Transverse colon (tissue), 4 donors: ENCODE measurements around the gene MGME1. TPM values are rescaled to one million over a fixed set of nuclear protein-coding genes. Genes with fewer than 3 reads are reported as not detected.
A peak's percentile ranks its signal among the peaks of the same experiment; 100 is the strongest.

Experiments
- DNase-seq: peaks from one replicate; pipeline ENCODE4 v3.0.0-alpha.2; 2019
- H3K27ac ChIP-seq, 4 donors: fragments of 200-600 bp; sonication (generic); 2 replicates each; pipeline ENCODE4 v1.5.1; 2016 to 2018; ENCODE audit warnings: inconsistent platforms in 4 of 4
- H3K27me3 ChIP-seq: fragments of 200-600 bp; sonication (generic); 2 replicates; pipeline ENCODE4 v1.5.1; 2017; ENCODE audit warnings: inconsistent platforms
- H3K36me3 ChIP-seq, 4 donors: fragments of 200-600 bp; sonication (generic); 2 replicates each; pipeline ENCODE4 v1.5.1; 2017 to 2019; ENCODE audit warnings: inconsistent platforms in 4 of 4
- H3K4me1 ChIP-seq, 4 donors: fragments of 200-600 bp; sonication (generic); 2 replicates each; pipeline ENCODE4 v1.5.1; 2017 to 2020; ENCODE audit warnings: inconsistent platforms in 4 of 4
- H3K4me3 ChIP-seq, 4 donors: fragments of 200-600 bp; sonication (generic); 1 replicate in 1 of 4; 2 replicates in 3 of 4; pipeline versions ENCODE4 v1.5.1 to v1.6.1; 2017 to 2019; ENCODE audit warnings: inconsistent platforms in 4 of 4
- H3K9me3 ChIP-seq, 2 donors: fragments of 200-600 bp; sonication (generic); 2 replicates each; pipeline ENCODE4 v1.5.1; 2017 to 2019; ENCODE audit warnings: inconsistent platforms in 2 of 2
- EP300 ChIP-seq: sonication (generic); formaldehyde crosslinking; IDR thresholded peaks from one replicate; pipeline ENCODE4 v1.6.1; 2017; ENCODE audit warnings: antibody characterized with exemption, low read depth
- POLR2A ChIP-seq: fragments of 450-650 bp; IDR thresholded peaks from one replicate; pipeline ENCODE4 v1.6.1; 2016; ENCODE audit warnings: antibody characterized with exemption, mild to moderate bottlenecking, moderate library complexity
- POLR2AphosphoS5 ChIP-seq, 3 donors: sonication (generic); formaldehyde crosslinking; IDR thresholded peaks; one replicate each; pipeline ENCODE4 v1.6.1; 2016; ENCODE audit warnings: antibody characterized with exemption in 3 of 3
- WGBS, 2 donors: methylation state at CpG; one replicate each; pipeline ENCODE4 v1.1.5; 2018; ENCODE audit warnings: low coverage in 1 of 2; 5-methylcytosine and 5-hydroxymethylcytosine counted together
- in situ Hi-C, 4 donors: fragments of 200-750 bp; cut with MboI; loops; one replicate each; pipeline versions ENCODE4 v1.15.0 to v1.15.1; 2017; ENCODE audit warnings: low sequenced_read_pairs in 3 of 4, low pct_ligation_motif_present in 1 of 4, low pct_unique_long_range_greater_than_20kb in 1 of 4
- intact Hi-C: fragments of 100-400 bp; cut with DNase I; formaldehyde crosslinking; loops from one replicate; pipeline ENCODE4 v1.15.1; 2023; ENCODE audit warnings: low total_unique reads
- total RNA-seq, 4 donors: library from RNA; depleted of rRNA; stranded (reverse); fragments of >200 nt; gene quantifications; one replicate each; pipeline ENCODE4 v1.1.0, GENCODE V29; 2016
- TF ChIP-seq, protein P1 (sequence below), 5 experiments: fragments of 200-600 bp in 3 of 5; fragments of 450-650 bp in 2 of 5; sonication (generic) in 3 of 5; IDR thresholded peaks; 1 replicate in 2 of 5; 2 replicates in 3 of 5; pipeline ENCODE4 v1.5.1; 2016 to 2017; ENCODE audit warnings: antibody characterized with exemption in 5 of 5, inconsistent platforms in 3 of 5, mild to moderate bottlenecking in 2 of 5, moderate library complexity in 1 of 5

Gene MGME1
- total RNA-seq, 4 donors from 2014 or later = 4.1 to 18.8 (median 14.3) TPM

DNA sequence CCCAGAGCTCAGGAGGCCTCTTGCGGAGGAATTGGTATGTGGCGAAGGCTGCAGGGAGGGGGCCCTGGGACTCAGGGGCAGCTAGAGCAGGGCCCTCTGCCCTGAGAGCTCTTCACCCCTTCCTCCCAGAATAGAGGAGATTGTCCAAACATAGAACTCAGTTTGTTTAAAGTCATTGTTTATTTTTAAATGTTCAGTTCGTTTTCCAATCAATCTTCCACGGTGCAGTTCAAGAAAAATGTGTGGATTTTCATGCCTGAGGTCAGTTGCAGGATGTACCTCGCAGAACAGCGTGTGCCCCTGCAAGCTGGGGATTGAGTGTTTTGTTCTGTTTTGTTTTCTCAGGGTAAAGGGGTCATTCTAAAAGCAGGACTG lies 37.2 kb downstream of the MGME1 start:
- Histone ChIP-seq H3K27ac (no peak overlapping the region), H3K4me3 (no peak overlapping the region), H3K27me3 (no peaks in the 10 kb centered on the region), H3K4me1 (peaks cover 0 to 13% (median 3%) of the 10 kb centered on the region in 4 donors), H3K36me3 (no peaks in the 10 kb centered on the region), H3K9me3 (no peaks in the 10 kb centered on the region)
- intact Hi-C loops = no loop called here
- peak; percentile 5 for DNase-seq
- 63 to 72% methylated on average over 4 to 6 of the region's 6 CpGs for WGBS, 2 donors
- TF ChIP-seq EP300 (peak; percentile 44), POLR2A (no peak), POLR2AphosphoS5 (IDR thresholded peaks at IDR 0.05) (peak in 1 of 3 donors; percentile 13)
- in situ Hi-C loops = no loop called here

DNA sequence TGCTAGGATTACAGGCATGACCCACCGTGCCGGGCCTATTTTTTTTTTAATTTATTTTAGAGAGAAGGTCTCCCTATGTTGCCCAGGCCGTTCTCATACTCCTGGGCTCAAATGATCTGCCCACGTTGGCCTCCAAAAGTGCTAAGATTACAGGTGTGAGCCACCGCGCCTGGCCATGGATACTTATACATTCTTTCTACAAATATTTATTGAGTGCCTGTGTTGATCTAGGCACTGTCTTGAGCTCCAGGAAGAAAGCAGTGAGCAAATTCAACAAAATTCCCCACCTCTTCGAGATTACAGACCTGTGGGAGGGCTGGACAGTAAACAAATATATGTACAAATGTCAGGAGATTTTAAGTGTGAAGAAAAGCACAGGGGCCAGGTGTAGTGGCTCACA lies 37.9 kb downstream of the MGME1 start:
- in situ Hi-C loops = no loop called here
- no peaks in the 10 kb centered on the region for H3K27me3 ChIP-seq
- H3K4me1 ChIP-seq = peaks cover 0 to 13% (median 3%) of the 10 kb centered on the region in 4 donors
- no peaks in the 10 kb centered on the region for H3K36me3 ChIP-seq
- H3K4me3 ChIP-seq = no peak overlapping the region
- TF ChIP-seq EP300 = no peak
- TF ChIP-seq, protein P1, sequence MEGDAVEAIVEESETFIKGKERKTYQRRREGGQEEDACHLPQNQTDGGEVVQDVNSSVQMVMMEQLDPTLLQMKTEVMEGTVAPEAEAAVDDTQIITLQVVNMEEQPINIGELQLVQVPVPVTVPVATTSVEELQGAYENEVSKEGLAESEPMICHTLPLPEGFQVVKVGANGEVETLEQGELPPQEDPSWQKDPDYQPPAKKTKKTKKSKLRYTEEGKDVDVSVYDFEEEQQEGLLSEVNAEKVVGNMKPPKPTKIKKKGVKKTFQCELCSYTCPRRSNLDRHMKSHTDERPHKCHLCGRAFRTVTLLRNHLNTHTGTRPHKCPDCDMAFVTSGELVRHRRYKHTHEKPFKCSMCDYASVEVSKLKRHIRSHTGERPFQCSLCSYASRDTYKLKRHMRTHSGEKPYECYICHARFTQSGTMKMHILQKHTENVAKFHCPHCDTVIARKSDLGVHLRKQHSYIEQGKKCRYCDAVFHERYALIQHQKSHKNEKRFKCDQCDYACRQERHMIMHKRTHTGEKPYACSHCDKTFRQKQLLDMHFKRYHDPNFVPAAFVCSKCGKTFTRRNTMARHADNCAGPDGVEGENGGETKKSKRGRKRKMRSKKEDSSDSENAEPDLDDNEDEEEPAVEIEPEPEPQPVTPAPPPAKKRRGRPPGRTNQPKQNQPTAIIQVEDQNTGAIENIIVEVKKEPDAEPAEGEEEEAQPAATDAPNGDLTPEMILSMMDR (IDR thresholded peaks at IDR 0.05) = no peak
- TF ChIP-seq POLR2A = no peak
- no peak for TF ChIP-seq POLR2AphosphoS5 (IDR thresholded peaks at IDR 0.05)
- intact Hi-C loops = no loop called here
- no peak for DNase-seq
- no peaks in the 10 kb centered on the region for H3K9me3 ChIP-seq
- peak overlapping the region in 1 of 4 donors; percentile 8 for H3K27ac ChIP-seq
- 85 to 90% methylated on average over 4 to 7 of the region's 7 CpGs for WGBS, 2 donors

DNA sequence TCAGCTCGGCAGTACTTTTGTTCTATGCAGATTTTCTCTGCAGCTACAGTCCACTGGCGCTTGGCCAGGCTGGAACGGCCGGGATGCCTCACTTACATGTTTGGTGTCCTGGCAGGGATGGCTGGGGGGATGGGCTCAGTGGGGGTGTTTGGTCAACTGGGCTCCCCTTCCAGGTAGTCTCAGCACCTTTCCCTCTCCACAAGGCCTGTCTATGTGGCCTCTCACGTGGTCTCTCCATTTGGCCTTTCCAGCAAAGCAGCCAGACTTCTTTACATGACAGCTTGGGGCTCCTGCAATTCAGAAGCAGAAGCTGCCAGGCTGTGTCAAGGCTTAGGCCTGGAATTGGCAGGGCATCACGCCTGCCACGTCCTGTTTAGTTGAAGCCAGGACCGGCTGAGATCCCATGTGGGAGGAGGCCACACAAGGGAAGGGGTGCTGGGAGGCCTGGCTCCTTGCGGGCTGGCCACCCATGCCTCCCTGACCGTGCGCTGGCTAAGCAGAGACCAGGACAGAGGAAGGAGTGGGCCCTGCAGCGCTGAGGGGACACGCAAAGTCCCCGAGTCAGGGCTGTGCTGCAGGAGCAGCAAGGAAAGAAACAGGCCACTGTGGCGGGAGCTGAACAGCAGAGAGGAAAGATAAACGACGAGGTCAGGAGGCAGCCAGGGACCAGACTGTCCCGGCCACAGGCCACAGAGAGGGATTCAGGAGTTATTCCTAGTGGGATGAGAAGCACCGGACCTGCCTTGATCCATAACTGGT lies 38.9 kb downstream of the MGME1 start:
- intact Hi-C loops = no loop called here
- peak overlapping the region in 1 of 4 donors; percentile 11 for H3K27ac ChIP-seq
- no peaks in the 10 kb centered on the region for H3K27me3 ChIP-seq
- peaks cover 0 to 13% (median 3%) of the 10 kb centered on the region in 4 donors for H3K4me1 ChIP-seq
- in situ Hi-C loops = no loop called here
- no peaks in the 10 kb centered on the region for H3K9me3 ChIP-seq
- H3K4me3 ChIP-seq = no peak overlapping the region
- peak; percentile 17 for DNase-seq
- TF ChIP-seq POLR2A (no peak), POLR2AphosphoS5 (IDR thresholded peaks at IDR 0.05) (no peak), EP300 (no peak)
- TF ChIP-seq, protein P1 (IDR thresholded peaks at IDR 0.05) = no peak
- H3K36me3 ChIP-seq = no peaks in the 10 kb centered on the region
- WGBS, 2 donors = 66 to 93% methylated on average over 3 to 19 of the region's 19 CpGs

DNA sequence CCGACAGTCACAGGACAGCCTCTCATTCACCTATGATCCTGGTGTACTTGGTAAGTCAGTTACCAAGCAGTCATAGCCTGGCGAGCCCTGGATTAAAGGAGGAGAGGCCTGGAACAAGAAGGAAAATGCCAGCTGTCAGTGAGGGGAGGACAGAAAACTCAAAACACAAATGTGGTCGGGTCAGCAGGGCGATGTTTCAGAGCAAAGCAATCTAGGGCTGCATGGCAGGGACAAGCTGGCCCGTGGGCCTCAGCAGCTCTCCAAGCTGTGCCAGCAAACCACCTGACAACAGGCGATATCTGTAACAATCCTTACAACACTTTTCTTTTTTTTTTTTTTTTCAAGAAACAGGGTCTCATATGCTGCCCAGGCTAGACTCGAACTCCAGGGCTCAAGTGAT lies 40.3 kb downstream of the MGME1 start:
- TF ChIP-seq POLR2A (no peak), EP300 (no peak), POLR2AphosphoS5 (IDR thresholded peaks at IDR 0.05) (no peak)
- TF ChIP-seq, protein P1 (IDR thresholded peaks at IDR 0.05) = no peak
- H3K4me1 ChIP-seq = peaks cover 0 to 13% (median 3%) of the 10 kb centered on the region in 4 donors
- intact Hi-C loops = no loop called here
- no peaks in the 10 kb centered on the region for H3K36me3 ChIP-seq
- H3K9me3 ChIP-seq = no peaks in the 10 kb centered on the region
- H3K27me3 ChIP-seq = no peaks in the 10 kb centered on the region
- DNase-seq = no peak
- 90 to 92% methylated on average over 6 to 7 of the region's 7 CpGs for WGBS, 2 donors
- in situ Hi-C loops = no loop called here
- H3K27ac ChIP-seq = no peak overlapping the region
- H3K4me3 ChIP-seq = no peak overlapping the region
